Brain microvascular endothelial cell (primary cell): Measurements from ENCODE around the gene AKT1S1.

Experiments used
- DNase-seq: peaks from one replicate; pipeline ENCODE4 v3.0.0-alpha.2; 2020
- H3K27ac ChIP-seq: fragments of 250-450 bp; sonication (Bioruptor Pico); 2 replicates; pipeline ENCODE4 v1.5.1; 2020; ENCODE audit warnings: mild to moderate bottlenecking, moderate library complexity
- H3K27me3 ChIP-seq: fragments of 250-450 bp; sonication (Bioruptor Pico); replicated peaks from 2 replicates; pipeline ENCODE4 v1.5.1; 2020; ENCODE audit warnings: mild to moderate bottlenecking
- H3K36me3 ChIP-seq: fragments of 250-450 bp; sonication (Bioruptor Pico); replicated peaks from 2 replicates; pipeline ENCODE4 v1.5.1; 2020; ENCODE audit warnings: mild to moderate bottlenecking
- H3K4me3 ChIP-seq: 2 replicates; pipeline ENCODE4 v1.5.1; 2011; ENCODE audit warnings: low read depth, mild to moderate bottlenecking, control low read depth, low read length, moderate library complexity
- in situ Hi-C: cut with HindIII; loops from 2 replicates; pipeline ENCODE4 v1.10.0; 2017; ENCODE audit warnings: low sequenced_read_pairs, low pct_ligation_motif_present
- TF ChIP-seq, protein P1 (sequence below): IDR thresholded peaks from 2 replicates; pipeline ENCODE4 v1.5.1; 2011; ENCODE audit warnings: low read depth, mild to moderate bottlenecking, moderate library complexity, low read length, control low read depth, inconsistent platforms; ENCODE audit errors: missing control alignments

The AKT1S1 gene

DNA sequence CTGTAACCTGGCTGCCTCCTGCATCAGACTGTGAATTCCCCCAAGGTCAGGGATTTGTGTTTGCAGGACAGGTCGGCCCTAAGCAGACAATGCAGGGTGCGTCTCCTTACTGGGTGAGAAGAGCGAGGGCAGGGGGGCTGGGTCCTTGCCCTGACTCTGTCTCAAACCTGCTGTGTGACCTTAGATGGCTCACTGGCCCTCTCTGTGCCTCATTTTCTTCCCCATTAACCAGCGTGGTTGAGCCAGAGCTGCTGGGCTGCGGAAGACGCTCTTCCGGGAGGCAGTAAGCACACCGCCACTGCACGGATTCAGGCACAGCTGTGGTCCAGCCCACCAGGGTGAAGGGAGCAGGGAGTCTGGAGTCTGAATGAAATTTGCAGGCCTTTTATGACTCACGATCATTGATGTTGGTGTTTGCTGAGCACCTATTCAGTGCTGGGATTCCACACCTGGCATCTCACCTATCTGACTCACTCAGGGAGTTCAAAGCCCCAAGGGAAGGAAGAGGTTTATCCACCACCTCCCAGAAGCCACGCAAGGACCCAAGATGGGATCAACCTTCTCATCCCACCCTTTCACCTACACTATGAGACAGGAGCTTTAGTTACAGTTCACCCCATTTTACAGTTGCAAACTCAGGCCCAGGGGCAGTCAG is 2.5 kb downstream of the AKT1S1 start:
- Histone ChIP-seq H3K27me3 (no peaks in the 10 kb centered on the region), H3K27ac (no peak overlapping the region), H3K36me3 (peaks cover 6% of the 10 kb centered on the region), H3K4me3 (no peak overlapping the region)
- in situ Hi-C loops: no loop called here
- TF ChIP-seq, protein P1, sequence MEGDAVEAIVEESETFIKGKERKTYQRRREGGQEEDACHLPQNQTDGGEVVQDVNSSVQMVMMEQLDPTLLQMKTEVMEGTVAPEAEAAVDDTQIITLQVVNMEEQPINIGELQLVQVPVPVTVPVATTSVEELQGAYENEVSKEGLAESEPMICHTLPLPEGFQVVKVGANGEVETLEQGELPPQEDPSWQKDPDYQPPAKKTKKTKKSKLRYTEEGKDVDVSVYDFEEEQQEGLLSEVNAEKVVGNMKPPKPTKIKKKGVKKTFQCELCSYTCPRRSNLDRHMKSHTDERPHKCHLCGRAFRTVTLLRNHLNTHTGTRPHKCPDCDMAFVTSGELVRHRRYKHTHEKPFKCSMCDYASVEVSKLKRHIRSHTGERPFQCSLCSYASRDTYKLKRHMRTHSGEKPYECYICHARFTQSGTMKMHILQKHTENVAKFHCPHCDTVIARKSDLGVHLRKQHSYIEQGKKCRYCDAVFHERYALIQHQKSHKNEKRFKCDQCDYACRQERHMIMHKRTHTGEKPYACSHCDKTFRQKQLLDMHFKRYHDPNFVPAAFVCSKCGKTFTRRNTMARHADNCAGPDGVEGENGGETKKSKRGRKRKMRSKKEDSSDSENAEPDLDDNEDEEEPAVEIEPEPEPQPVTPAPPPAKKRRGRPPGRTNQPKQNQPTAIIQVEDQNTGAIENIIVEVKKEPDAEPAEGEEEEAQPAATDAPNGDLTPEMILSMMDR: no peak
- DNase-seq: no peak

DNA sequence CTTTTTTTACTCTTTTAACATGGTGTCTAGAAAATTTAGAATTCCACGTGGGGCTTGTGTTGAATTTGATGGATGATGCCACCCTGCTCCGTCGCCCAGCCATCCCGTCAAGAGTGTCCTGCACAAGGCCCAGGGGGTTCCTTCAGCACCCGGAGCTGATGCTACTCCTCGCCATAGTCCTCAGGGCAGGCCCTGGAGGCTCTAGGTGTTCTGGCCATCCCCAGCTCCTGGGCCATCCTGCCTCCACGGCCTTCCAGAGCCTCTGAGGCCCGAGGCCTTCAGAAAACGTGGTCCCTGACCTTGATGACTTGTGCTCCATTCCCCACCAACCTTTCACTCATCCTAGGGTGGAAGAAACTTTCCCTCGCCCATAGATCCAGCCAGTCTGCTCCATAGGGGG is 3.3 kb downstream of the AKT1S1 start:
- DNase-seq: no peak
- Histone ChIP-seq H3K36me3 (peaks cover 4% of the 10 kb centered on the region), H3K27ac (no peak overlapping the region), H3K27me3 (no peaks in the 10 kb centered on the region), H3K4me3 (no peak overlapping the region)
- TF ChIP-seq, protein P1: no peak
- in situ Hi-C loops: no loop called here

DNA sequence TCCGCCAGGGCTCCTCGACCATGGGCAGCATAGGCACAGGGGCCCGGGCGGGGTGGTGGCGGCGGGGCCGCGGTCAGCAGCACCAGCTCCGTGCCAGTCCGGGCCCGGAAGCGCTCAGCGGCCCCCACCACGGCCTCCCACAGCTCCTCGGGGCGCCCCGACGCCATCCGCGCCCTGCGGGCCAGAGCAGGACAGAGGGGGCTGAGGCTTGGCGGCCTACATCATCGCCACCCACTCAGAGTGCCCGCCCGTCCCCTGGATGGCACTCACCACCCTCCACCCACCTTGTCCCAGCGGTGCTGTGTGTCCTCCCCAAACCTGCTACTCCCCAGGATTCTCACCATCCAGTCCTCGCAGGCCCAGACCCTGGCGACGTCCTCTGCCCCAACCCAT is 4.0 kb downstream of the AKT1S1 start:
- TF ChIP-seq, protein P1: no peak
- H3K4me3 ChIP-seq: no peak overlapping the region
- H3K27ac ChIP-seq: no peak overlapping the region
- H3K27me3 ChIP-seq: no peaks in the 10 kb centered on the region
- H3K36me3 ChIP-seq: peaks cover 4% of the 10 kb centered on the region
- in situ Hi-C loops: no loop called here
- DNase-seq: no peak

- in situ Hi-C loops: no loop called here
- TF ChIP-seq, protein P1: no peak
- Histone ChIP-seq H3K4me3 (no peak overlapping the region), H3K36me3 (peaks cover 4% of the 10 kb centered on the region), H3K27ac (no peak overlapping the region), H3K27me3 (no peaks in the 10 kb centered on the region)
- no peak for DNase-seq
These were observed 4.7 kb downstream of the AKT1S1 start for GRCh38 chr19:49872245-49873128.

DNA sequence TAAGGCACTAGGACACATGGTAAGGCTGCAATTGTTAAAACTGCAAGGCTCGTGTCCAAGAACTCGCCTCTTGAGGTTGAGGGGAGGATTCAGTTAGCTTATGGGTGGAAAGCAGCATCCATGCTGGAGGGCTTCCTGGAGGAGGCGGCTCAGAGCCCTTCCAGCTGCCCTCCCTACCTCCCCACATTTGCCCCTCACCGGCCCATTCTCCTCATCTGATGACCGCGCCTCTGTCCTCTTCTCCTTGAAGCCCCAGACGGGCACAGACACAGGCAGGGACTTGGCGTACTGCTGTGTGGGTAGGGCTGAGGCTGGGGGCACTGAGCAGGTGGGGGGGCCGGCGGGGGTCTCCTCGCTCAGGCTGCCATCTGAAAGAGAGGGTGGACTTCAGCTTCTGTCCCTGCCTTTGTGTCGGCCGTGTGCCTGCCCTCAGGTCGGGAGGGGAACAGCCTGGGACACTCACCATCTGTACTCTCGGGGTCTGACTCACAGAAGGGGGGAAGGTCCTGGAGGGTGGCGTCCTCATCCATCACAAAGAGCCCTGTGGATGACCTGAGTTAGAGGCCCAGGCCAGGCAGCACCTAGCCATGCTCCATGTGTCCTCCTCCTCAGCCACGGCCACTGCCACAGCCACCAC is 5.7 kb downstream of the AKT1S1 start:
- H3K27ac ChIP-seq: no peak overlapping the region
- H3K36me3 ChIP-seq: peaks cover 4% of the 10 kb centered on the region
- in situ Hi-C loops: no loop called here
- H3K4me3 ChIP-seq: no peak overlapping the region
- no peak for DNase-seq
- no peaks in the 10 kb centered on the region for H3K27me3 ChIP-seq
- TF ChIP-seq, protein P1: no peak
